ENCODE results near the gene IFFO2.
"Not testable (repeated sequence)": the region's sequence is repeated elsewhere in the genome, so short reads cannot be mapped to it uniquely, and the experiment has no call there.

IFFO2 gene

GRCh38 chr1:18875107-18875795, 81.2 kb downstream of the IFFO2 start:
- H4K20me1 ChIP-seq = peaks cover 0 to 26% (median 0%) of the 10 kb centered on the region in 11 experiments; a peak in 6 of 22 replicates
- no peak for TF ChIP-seq Cebpa-rat (IDR thresholded peaks at IDR 0.05)
- no peak overlapping the region for H3K4me3 ChIP-seq
- H3K4me2 ChIP-seq = no peak overlapping the region
- peaks cover 11 to 18% (median 15%) of the 10 kb centered on the region in 10 experiments for H3K4me1 ChIP-seq
- no peaks in the 10 kb centered on the region for H3K9me3 ChIP-seq (replicated peaks in 1 of 11)
- no peak overlapping the region for H3K27ac ChIP-seq
- no peak overlapping the region for H3K9ac ChIP-seq
- peaks cover 0 to 54% (median 24%) of the 10 kb centered on the region in 11 experiments; a peak in 10 of 22 replicates for H3K36me3 ChIP-seq
- no peaks in the 10 kb centered on the region for H3K27me3 ChIP-seq

DNA sequence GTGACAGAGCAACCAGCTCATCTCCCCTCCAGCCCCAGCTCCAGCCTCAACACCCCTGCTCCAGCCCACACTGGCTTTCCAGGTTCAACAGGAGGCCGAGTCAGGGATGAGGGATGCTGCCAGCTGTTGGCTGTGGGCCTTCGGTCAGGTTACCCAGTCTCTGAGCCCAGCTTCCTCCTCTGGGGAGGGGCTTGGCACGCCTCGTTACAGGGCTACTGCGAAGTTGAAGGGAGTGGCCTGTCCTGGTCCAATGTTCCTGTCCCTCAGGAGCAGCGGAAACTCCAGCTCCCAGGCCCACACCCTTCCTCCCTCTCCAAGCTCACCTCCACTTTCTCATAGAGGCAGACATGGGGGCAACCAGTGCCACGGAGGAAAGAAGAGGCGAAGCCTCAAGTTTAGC, 81.9 kb downstream of the IFFO2 start:
- Histone ChIP-seq H3K27ac (no peak overlapping the region), H3K27me3 (no peaks in the 10 kb centered on the region), H3K9ac (no peak overlapping the region), H3K4me1 (peaks cover 11 to 24% (median 18%) of the 10 kb centered on the region in 10 experiments), H4K20me1 (peaks cover 0 to 26% (median 0%) of the 10 kb centered on the region in 11 experiments; a peak in 6 of 22 replicates), H3K4me3 (no peak overlapping the region), H3K9me3 (replicated peaks in 1 of 11) (no peaks in the 10 kb centered on the region), H3K36me3 (peaks cover 0 to 54% (median 24%) of the 10 kb centered on the region in 11 experiments; a peak in 10 of 22 replicates), H3K4me2 (no peak overlapping the region)
- TF ChIP-seq Cebpa-rat (IDR thresholded peaks at IDR 0.05) = no peak

DNA sequence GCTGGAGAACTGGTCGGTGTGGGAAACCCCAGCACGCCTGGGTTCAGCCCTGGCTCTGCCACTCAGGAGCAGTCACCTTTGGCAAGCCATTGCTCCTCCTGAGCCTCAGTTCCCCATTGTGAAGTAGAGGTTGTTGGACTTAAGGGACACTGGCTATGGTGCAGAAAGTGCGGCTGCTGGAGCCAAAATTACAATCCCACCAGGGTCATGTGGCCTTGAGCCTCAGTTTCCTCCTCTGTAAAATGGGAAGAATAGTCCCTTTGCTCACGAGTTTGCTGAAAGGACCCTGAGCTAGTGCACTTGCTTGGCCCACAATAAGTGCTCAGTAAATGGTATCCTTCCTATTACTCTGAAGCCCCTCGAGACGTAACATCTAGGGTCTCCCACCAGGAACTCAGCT, 82.4 kb downstream of the IFFO2 start:
- Histone ChIP-seq H3K4me3 (no peak overlapping the region), H3K36me3 (peaks cover 0 to 52% (median 24%) of the 10 kb centered on the region in 11 experiments; a peak in 10 of 22 replicates), H3K9me3 (replicated peaks in 1 of 11) (no peaks in the 10 kb centered on the region), H3K4me1 (peaks cover 11 to 30% (median 24%) of the 10 kb centered on the region in 10 experiments), H4K20me1 (peaks cover 0 to 26% (median 0%) of the 10 kb centered on the region in 11 experiments; a peak in 6 of 22 replicates), H3K4me2 (no peak overlapping the region), H3K27me3 (no peaks in the 10 kb centered on the region), H3K9ac (no peak overlapping the region), H3K27ac (no peak overlapping the region)
- TF ChIP-seq Cebpa-rat (IDR thresholded peaks at IDR 0.05) = no peak

GRCh38 chr1:18872071-18872611, 84.3 kb downstream of the IFFO2 start:
- Histone ChIP-seq H3K27ac (0 out of 22 replicates have a peak overlapping the region, but pooled peaks of 1 of the 11 experiments have one; percentile 8), H3K9me3 (replicated peaks in 1 of 11) (no peaks in the 10 kb centered on the region), H3K27me3 (no peaks in the 10 kb centered on the region), H3K4me2 (peak overlapping the region in 8 of 11 experiments; percentile 11 to 54 (median 45); a peak in 10 of 22 replicates), H3K4me1 (peaks cover 11 to 36% (median 30%) of the 10 kb centered on the region in 10 experiments), H3K9ac (no peak overlapping the region), H3K36me3 (peaks cover 0 to 51% (median 24%) of the 10 kb centered on the region in 11 experiments; a peak in 10 of 22 replicates), H3K4me3 (no peak overlapping the region), H4K20me1 (peaks cover 0 to 11% (median 0%) of the 10 kb centered on the region in 11 experiments; a peak in 5 of 22 replicates)
- TF ChIP-seq Cebpa-rat (IDR thresholded peaks at IDR 0.05) = no peak

DNA sequence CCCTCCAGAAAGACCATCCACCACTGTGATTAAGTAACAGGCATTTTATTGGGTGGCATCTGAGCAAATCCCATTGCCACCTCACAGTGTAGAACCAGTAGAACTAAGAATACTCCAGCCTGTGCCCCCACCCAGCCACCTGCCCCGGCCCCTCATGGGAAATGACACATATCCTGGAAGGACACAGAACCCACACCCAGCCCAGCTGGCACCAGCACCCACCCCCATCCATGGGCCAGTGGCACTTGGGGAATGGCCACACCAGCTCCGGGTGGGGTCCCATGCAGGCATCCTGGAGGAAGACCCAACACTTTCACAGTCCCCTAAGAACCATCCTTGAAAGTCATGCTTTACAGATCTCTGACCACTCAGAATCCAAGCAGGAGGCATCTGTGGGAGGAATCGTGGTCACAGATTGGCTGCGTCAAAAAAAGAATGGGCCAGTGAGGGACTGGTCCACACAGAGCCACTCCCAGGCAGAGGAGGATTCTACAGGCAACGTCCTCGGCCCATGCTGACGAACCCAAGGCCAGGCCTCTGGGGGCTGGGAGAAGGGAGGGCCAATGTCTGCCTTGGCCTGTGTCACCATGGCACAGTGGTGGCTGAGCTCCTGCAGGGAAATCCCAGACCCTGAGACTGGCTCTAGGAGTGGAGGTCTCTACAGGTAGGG, 84.9 kb downstream of the IFFO2 start:
- Histone ChIP-seq H3K9ac (no peak overlapping the region), H3K4me2 (peak overlapping the region; percentile 11 to 54 (median 42); a peak in 20 of 22 replicates), H3K36me3 (peaks cover 0 to 45% (median 21%) of the 10 kb centered on the region in 11 experiments; a peak in 10 of 22 replicates), H3K4me3 (no peak overlapping the region), H3K4me1 (peaks cover 11 to 36% (median 30%) of the 10 kb centered on the region in 10 experiments), H3K27ac (peak overlapping the region in 1 of 11 experiments; percentile 8; a peak in 2 of 22 replicates), H3K27me3 (no peaks in the 10 kb centered on the region), H3K9me3 (replicated peaks in 1 of 11) (no peaks in the 10 kb centered on the region), H4K20me1 (peaks cover 0 to 10% (median 0%) of the 10 kb centered on the region in 11 experiments; a peak in 4 of 22 replicates)
- TF ChIP-seq Cebpa-rat (IDR thresholded peaks at IDR 0.05) = no peak

GRCh38 chr1:18870957-18871356, 85.5 kb downstream of the IFFO2 start:
- no peak overlapping the region for H3K4me3 ChIP-seq
- H3K9me3 ChIP-seq (replicated peaks in 1 of 11) = no peaks in the 10 kb centered on the region
- no peaks in the 10 kb centered on the region for H3K27me3 ChIP-seq
- no peak for TF ChIP-seq Cebpa-rat (IDR thresholded peaks at IDR 0.05)
- peak overlapping the region in 1 of 11 experiments; percentile 16; a peak in 2 of 22 replicates for H3K27ac ChIP-seq
- H3K36me3 ChIP-seq = peaks cover 0 to 39% (median 20%) of the 10 kb centered on the region in 11 experiments; a peak in 10 of 22 replicates
- peaks cover 11 to 38% (median 30%) of the 10 kb centered on the region in 10 experiments for H3K4me1 ChIP-seq
- peak overlapping the region; percentile 11 to 54 (median 42); a peak in 19 of 22 replicates for H3K4me2 ChIP-seq
- H3K9ac ChIP-seq = no peak overlapping the region
- H4K20me1 ChIP-seq = peaks cover 0 to 9% (median 0%) of the 10 kb centered on the region in 11 experiments; a peak in 4 of 22 replicates

- H3K9me3 ChIP-seq (replicated peaks in 1 of 11); H3K4me3 ChIP-seq; H4K20me1 ChIP-seq; H3K9ac ChIP-seq; H3K27me3 ChIP-seq: not testable (repeated sequence)
- Histone ChIP-seq H3K4me1 (peaks cover 11 to 42% (median 34%) of the 10 kb centered on the region in 10 experiments), H3K4me2 (peak overlapping the region in 3 of 11 experiments; percentile 25 to 51 (median 46); a peak in 2 of 22 replicates), H3K27ac (0 out of 22 replicates have a peak overlapping the region, but pooled peaks of 1 of the 11 experiments have one; percentile 16), H3K36me3 (peaks cover 0 to 36% (median 20%) of the 10 kb centered on the region in 11 experiments; a peak in 10 of 22 replicates)
Measured at GRCh38 chr1:18870595-18870865, 85.9 kb downstream of the IFFO2 start.

GRCh38 chr1:18869847-18870594, 86.5 kb downstream of the IFFO2 start:
- peaks cover 0 to 35% (median 20%) of the 10 kb centered on the region in 11 experiments; a peak in 10 of 22 replicates for H3K36me3 ChIP-seq
- TF ChIP-seq Cebpa-rat (IDR thresholded peaks at IDR 0.05) = no peak
- peaks cover 11 to 47% (median 39%) of the 10 kb centered on the region in 10 experiments for H3K4me1 ChIP-seq
- H3K9ac ChIP-seq = no peak overlapping the region
- peak overlapping the region in 7 of 11 experiments; percentile 65 to 83 (median 77); a peak in 14 of 22 replicates for H3K4me2 ChIP-seq
- no peaks in the 10 kb centered on the region for H3K9me3 ChIP-seq (replicated peaks in 1 of 11)
- H3K27ac ChIP-seq = no peak overlapping the region
- H3K4me3 ChIP-seq = no peak overlapping the region
- no peaks in the 10 kb centered on the region for H3K27me3 ChIP-seq
- H4K20me1 ChIP-seq = peaks cover 0 to 9% (median 0%) of the 10 kb centered on the region in 11 experiments; a peak in 3 of 22 replicates
